GM10847 (cell line): Measurements from ENCODE around the gene MIEF2.
A peak's percentile ranks its signal among the peaks of the same experiment; 100 is the strongest.

Source experiments
- POLR2A ChIP-seq: IDR thresholded peaks from 2 replicates; pipeline ENCODE4 v1.6.1; 2011; ENCODE audit not compliant: insufficient read length; ENCODE audit errors: extremely low read depth

MIEF2 gene, protein sequence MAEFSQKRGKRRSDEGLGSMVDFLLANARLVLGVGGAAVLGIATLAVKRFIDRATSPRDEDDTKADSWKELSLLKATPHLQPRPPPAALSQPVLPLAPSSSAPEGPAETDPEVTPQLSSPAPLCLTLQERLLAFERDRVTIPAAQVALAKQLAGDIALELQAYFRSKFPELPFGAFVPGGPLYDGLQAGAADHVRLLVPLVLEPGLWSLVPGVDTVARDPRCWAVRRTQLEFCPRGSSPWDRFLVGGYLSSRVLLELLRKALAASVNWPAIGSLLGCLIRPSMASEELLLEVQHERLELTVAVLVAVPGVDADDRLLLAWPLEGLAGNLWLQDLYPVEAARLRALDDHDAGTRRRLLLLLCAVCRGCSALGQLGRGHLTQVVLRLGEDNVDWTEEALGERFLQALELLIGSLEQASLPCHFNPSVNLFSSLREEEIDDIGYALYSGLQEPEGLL

DNA sequence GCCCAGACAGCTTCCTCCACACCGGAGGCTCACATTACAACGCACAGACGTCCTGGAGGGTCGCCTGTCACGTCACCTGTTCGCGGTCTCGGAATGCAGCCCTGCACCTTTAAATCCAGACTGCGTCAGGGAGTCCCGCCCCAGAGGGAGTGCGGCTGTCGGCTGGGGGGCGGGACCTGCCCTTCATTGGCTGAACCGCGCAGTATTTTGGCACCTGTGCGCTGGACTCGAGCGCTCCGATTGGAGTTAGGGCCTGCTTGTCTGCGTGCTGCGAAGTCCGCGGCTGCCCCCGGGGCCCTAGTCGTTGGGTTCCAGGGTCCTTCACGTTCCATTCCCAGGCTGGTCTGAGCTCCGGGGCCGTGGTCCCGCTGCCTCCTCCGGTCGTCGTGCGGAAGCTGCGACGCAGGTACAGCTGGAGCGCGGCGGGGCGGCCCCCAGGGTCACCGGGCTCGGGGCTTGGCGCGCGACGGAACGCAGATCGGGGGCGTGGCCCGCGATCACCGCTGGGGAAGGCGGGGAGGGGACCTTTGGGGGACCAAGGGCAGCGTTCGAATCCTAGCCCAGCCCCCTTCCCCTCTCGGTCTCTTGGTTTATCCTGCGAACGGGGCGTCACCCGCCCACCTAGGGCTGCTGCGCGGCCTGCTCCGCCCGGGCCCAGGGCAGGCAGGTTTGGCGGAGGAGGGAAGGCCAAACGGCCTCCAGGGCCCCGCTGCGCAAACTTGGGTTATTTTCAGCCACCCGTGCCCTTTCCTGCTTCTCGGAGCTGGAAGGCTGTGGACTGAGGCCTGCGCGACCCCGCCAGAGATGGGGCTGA is at the start of gene MIEF2:
MIEF2 (plus strand) TSS at position 331 of the 814 bp plus-strand sequence. CDS start 2,059 bp downstream, outside the sequence.
- TF ChIP-seq POLR2A = peak; percentile 21

DNA sequence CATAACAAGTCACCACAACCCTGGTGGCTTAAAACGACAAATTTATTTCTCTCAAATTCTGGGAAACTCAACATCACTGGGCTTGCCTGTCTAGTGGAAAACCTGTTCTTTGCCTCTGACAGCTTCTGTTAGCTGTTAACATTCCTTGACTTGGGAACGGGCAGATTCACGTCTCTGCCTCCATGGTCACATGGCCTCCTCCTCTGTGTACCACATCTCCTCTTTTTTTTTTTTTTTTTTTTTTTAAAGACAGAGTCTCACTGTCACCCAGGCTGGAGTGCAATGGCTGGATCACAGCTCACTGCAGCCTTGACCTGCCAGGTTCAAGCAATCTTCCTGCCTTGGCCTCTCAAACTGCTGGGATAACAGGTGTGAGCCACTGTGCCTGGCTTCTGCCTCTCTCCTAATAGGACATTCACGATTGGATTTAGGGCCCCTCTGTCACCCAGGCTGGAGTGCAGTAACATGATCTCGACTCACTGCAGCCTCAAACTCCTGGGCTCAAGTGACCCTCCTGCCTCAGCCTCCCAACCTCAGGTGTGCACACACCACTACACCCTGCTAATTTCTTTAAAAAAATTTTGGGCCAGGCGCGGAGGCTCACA is 46.7 kb upstream of the MIEF2 start:
- no peak for TF ChIP-seq POLR2A

DNA sequence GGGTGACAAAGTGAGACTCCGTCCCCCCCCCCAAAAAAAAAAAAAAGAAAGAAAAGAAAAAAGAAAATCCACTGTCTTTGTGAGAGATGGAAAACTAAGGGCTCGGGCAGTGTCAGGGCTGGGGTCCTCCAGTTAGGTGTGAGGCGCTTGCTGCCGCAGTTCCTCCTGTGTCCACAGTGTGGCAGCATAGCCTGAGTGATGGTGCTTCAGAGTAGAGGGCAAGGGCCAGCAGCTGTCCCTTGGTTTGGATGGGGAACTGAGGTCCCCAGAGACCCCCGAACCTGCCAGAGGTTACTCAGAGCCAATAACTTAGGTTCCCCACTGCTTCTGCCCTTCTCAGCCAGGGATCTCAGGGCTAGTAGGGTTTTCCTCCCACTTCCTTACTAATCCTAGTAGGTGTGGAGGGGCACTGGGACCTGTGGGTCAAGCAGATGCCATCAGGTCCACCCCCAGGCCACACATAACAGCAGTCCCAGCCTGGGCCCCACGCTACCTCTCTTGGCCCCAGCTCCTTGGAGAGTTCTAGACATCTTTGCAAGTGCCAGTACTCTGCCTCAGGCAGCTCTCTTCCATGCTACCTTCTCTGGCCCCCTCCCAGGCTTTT is 42.9 kb upstream of the MIEF2 start:
- no peak for TF ChIP-seq POLR2A

DNA sequence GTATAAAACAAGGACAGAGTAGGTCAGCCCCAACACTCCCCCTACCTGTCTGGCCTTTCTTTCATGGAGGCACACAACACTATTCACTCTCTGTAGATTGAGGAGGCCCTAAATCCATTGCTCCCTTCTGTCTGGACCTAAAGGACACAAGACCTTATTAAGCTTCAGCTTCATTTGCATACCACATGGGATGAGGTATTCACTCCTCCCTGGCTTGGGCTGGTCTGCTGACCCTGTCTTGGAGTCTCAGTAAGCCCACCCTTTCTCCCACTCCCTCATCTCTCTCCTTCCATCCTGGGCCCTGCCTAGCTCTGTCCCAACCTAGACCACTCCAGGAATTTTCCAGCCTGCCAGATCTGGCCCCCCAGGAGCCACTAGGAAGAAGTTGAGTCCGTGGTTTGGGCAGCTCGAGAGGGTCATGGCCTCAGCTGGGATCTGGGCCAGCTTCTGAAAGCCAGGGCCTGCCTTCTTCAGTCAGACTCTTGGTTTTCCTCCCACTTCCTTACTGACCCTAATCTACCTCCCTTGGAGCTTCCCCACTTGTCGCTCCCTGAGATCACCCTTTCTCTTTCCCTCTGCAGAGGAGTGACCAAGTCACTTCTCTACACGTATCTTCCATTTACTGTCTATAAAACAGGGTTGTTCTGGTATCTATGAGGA is 41.6 kb upstream of the MIEF2 start:
- no peak for TF ChIP-seq POLR2A

DNA sequence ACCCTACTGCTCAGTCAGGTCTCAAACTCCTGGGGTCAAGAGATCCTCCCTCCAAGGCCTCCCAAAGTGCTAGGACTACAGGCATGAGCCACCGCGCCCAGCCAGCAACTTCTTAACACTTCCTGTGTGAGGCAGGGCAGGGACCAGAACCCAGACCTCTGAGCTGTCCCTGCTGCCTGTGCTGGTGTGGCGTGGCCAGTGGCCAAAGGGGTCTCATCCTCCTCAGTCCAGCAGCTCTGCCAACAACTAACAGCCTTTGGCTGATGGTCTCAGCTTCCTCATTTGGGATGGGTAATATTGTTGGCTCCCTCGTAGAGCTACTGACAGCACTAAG is 36.4 kb upstream of the MIEF2 start:
- no peak for TF ChIP-seq POLR2A

DNA sequence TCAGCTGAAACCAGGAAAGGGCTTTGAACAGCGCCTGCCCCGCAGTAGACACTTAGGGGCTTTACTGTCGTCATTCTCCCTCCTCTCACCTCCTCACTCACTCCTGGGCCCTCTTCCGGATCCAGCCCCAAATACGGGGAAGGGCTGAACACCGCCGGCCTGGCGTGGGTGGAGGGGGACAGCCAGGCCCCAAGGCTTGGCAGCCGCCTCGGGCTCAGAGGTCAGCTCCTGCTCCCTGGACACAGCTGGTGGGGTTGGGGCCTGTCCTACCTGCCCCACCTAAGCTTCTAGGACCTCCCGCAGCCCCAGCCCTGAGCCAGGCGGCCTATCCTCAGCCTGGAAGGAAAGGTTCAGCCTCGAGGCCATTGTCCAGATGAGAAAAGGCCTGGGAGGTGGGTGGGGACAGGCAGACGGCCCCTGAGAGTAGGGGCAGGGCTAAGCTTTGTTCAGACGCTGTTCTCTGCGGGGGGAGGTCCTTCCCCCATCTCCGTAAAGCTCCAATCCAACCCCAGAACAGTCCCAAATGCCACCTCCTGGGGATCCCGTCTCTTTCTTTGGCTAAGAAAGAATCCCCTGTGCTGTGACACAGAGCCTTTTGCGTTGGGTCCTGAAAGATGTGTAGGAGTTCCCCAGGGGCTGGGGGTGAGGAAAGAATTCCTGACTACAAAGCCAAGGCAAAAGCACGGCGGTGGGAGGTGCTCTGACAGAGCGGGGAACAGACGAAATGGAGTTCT is 35.9 kb upstream of the MIEF2 start:
- no peak for TF ChIP-seq POLR2A

DNA sequence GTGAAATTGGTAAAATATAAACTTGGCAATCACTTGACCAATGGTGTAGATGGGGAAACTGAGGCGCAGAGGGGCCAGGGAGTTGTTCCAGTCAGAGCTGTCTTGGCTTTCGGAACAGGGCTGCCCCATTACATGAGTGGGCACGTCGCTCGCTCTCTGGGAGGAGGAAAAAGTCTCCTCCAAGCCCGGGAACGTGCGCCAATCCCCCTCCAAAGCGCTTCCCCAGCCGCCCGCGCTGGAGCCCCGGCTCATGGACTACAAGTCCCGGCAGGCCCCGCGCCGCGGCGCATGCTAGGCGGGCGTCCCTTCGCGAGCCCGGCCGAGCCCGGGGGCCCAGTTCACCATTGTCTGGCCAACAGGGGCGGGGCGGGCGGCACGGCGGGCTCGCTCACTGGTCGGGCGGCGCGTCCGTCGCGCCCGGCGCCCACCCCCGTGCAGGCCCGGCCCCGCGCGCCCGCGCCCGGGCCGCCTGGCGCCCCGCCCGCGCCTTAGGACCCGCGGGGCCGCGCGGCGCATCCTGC is 35.3 kb upstream of the MIEF2 start, which contains the start of gene LLGL1:
LLGL1 (plus strand) TSS at position 515 of the 521 bp plus-strand sequence. CDS start 48 bp downstream, outside the sequence.
- TF ChIP-seq POLR2A = no peak

DNA sequence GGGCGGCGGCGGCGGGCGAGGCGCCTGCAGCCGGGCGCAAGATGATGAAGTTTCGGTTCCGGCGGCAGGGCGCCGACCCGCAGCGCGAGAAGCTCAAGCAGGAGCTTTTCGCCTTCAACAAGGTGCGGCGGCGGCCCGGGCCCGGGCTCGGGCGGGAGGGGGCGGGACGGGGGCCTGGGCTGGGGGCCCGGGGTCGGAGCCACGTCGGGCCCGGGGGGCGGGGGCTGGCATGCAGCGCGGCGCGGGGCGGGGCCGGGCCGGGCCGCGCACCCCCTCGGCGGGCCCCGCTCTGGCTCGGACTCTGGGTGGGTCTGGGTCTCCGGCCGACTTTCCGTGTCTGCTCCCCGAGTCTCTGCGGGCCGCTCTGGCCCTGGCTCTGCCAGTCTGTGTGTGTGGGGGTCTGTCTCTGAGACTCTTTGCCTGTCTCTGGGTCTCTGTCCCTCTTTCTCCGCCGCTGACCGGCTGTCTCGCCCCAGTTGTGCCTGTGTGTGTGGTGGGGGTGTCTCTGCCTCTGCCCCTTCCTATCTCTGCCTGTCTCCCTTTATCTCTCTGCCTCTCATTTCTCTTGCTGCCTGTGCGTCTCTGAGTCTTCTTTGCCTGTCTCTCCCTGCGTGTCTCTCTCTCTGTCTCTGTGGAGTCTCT is 34.7 kb upstream of the MIEF2 start:
- TF ChIP-seq POLR2A = no peak

DNA sequence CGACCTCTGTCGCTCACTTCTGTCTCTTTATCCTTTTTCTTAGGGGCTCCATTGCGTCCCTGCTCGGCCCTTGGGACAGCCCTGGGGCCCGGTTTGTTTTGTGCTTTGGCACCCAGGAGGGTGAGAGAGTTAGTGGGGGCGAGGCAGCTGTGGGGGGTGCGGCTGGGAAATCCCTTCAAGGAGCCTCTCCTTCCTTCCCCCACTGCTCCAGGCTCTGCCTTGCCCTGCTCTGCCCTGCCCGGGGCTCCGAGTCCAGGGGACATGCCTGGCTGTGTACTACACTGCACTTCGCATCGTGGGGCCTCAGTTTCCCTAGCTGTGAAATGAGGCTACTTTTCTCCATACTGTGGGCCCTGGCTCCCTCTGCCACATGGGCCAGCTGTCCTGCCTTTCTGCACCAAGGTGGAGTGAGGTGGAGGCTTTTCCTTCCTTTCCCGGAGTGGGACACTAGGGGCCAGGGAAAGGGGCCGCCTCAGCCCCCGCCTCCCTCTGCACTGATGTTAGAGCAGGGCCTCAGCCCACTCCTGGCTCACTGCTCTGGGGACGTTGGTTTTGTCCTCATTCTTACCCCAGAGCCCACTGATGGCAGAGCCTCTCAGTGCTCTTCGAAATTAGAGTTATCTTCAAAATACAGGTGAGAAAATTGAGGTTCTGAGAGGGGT is 34.0 kb upstream of the MIEF2 start:
- TF ChIP-seq POLR2A = no peak

DNA sequence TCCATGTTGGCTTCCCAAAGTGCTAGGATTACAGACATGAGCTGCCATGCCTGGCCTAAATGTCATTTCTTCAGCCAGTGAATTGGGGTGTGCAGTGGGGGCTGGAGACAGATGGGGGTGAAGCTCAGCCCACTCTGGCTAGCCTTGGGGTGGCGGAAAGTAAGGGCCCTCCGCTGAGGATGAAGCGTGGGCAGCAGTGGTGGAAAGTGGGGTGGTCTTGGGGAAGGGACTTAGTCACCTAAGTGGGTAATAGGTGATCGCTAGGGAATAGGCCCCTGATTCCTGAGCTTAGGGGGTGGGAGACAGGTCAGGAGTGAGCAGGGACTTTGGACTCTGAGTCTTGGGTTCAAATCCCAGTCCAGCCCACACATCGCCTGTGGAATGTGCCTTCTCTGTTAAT is 32.8 kb upstream of the MIEF2 start:
- no peak for TF ChIP-seq POLR2A

DNA sequence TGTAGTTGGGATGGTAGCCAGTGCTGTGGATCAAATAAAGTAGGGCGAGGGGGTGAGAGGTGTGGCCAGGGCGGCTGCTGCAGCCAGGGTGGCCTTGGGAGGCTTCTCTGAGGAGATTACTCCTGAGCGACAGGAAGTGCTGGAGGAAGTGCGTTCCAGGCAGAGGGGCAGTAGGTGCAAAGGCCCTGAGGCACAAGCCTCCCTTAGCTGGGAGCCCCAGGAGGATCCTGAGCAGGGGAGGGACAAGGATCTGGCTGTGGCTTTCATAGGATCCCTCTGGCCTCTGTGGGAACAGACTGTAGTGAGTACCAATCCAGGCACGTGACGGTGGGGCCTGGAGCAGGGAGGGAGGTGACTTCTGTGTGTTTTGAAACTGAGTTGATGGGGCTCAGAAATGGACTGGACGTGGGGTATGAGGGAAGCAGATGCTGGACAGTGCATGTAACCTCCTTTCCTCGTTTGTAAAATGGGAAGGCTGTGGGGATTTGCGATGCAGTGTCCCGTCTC is 32.2 kb upstream of the MIEF2 start:
- TF ChIP-seq POLR2A = no peak

DNA sequence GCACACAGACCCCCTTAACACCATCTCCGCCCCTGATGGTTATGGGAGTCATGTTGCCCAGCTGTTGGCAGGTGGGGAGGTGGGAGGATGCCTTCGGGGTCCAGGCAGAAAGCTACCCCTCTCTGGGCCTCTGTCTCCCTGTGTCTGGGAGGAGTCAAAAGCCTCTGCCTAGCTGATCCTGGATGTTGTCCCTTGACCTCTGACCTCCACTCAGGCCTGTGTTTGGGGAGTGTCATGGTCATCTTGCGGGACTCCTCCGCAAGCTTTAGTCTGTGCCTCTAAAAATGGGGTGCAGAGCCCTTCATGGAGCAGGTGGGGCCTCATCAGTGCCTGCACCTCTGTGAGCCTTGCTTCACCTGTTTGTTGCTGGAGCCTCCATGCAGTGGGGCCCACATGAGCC is 31.2 kb upstream of the MIEF2 start:
- TF ChIP-seq POLR2A = no peak

DNA sequence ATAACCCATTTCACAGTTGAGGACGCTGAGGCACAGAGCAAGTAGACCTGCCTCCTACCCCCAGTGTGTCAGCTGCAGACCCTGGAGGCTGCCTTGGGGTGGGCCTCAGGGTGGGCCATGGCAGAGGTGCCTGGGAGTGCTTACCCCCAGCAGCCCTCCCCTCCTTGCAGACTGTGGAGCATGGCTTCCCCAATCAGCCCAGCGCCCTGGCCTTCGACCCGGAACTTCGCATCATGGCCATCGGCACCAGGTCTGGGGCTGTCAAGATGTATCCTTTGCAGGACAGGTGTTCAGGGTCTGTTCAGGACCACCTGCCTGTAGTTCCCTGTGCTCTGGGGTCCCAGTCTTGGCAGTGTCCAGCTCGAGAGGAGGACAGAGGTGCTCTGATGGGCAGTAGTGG is 30.7 kb upstream of the MIEF2 start:
- no peak for TF ChIP-seq POLR2A
